Measurements from ENCODE around the gene DRAP1. TPM values are rescaled to one million over a fixed set of nuclear protein-coding genes. Genes with fewer than 3 reads are reported as not detected.
"Not testable (repeated sequence)": the region's sequence is repeated elsewhere in the genome, so short reads cannot be mapped to it uniquely, and the experiment has no call there.

The DRAP1 gene
- total and polyA plus RNA-seq, 2 donors from 2014 or later: 51.2 to 150 TPM

DNA sequence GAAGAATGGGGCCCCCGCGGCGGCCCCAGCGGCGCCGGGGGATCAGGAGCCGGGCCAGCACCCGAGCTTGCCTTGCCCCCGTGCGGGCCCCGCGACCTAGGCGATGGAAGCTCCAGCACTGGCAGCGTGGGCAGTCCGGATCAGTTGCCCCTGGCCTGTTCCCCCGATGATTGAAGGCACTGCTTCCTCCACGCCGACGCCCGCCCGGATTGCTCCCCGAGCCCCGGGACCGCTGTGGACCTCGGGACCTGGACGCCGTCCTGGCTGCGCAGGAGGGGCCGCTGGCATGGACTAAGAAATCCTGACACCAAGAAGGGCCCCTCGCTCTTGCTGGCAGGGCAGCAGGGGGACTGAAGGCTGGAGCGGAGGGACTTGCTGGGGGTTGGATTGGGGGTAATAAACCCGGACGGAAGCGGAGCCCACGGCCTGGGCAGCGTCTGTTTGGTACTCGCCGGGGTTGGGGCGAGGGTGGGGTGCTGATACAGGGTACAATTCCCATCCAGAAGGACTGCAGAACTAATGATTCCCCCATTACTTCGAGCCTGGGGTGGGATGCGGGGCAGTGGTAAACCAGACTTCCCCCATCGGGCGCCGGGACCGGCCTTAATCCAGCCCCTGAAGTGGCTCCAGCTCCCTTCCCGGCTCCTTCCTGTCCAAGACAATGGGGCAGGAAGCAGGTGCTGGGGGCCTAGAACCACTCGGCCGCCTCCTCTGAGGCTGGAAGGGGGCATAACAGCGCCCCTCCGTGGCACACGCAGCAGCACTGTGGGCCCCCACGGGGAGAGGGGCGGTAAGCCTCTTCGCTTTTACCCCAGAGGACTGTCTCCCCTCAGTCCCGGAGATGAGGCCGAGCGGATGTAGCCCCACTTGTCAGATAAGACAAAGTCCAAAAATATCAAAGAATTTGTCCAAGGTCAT lies 27.7 kb upstream of the DRAP1 start:
- H3K27ac ChIP-seq (ENCODE audit: low read depth in 2 of 2, low read length in 2 of 2): peak overlapping the region; percentile 76 to 82
- H3K27me3 ChIP-seq (ENCODE audit: control insufficient read depth, insufficient read depth, low read length): no peaks in the 10 kb centered on the region
- TF ChIP-seq, protein P1, sequence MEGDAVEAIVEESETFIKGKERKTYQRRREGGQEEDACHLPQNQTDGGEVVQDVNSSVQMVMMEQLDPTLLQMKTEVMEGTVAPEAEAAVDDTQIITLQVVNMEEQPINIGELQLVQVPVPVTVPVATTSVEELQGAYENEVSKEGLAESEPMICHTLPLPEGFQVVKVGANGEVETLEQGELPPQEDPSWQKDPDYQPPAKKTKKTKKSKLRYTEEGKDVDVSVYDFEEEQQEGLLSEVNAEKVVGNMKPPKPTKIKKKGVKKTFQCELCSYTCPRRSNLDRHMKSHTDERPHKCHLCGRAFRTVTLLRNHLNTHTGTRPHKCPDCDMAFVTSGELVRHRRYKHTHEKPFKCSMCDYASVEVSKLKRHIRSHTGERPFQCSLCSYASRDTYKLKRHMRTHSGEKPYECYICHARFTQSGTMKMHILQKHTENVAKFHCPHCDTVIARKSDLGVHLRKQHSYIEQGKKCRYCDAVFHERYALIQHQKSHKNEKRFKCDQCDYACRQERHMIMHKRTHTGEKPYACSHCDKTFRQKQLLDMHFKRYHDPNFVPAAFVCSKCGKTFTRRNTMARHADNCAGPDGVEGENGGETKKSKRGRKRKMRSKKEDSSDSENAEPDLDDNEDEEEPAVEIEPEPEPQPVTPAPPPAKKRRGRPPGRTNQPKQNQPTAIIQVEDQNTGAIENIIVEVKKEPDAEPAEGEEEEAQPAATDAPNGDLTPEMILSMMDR (IDR thresholded peaks at IDR 0.05; ENCODE audit: borderline replicate concordance, extremely low read depth, insufficient read depth): peak; percentile 16
- H3K9ac ChIP-seq (ENCODE audit: low read length in 3 of 3): peak overlapping the region in 2 of 3 donors; percentile 55 to 79
- FAIRE-seq (no peak), DNase-seq (peak in 4 of 5 donors; percentile 21 to 86 (median 66))
- intact Hi-C loops (cut with DNase I): no loop called here
- peaks cover 0 to 35% (median 8%) of the 10 kb centered on the region in 3 donors for H3K4me1 ChIP-seq (ENCODE audit: control insufficient read depth in 2 of 3, insufficient read depth in 2 of 3, low read depth in 1 of 3, low read length in 3 of 3)
- no peaks in the 10 kb centered on the region for H3K9me3 ChIP-seq (ENCODE audit: control insufficient read depth in 2 of 3, insufficient read depth in 1 of 3, low read length in 3 of 3)
- no peaks in the 10 kb centered on the region for H3K36me3 ChIP-seq (ENCODE audit: control insufficient read depth in 2 of 3, insufficient read depth in 3 of 3, low read length in 3 of 3)
- peak overlapping the region; percentile 53 to 71 (median 57) for H3K4me3 ChIP-seq (ENCODE audit: low read length in 3 of 3)

DNA sequence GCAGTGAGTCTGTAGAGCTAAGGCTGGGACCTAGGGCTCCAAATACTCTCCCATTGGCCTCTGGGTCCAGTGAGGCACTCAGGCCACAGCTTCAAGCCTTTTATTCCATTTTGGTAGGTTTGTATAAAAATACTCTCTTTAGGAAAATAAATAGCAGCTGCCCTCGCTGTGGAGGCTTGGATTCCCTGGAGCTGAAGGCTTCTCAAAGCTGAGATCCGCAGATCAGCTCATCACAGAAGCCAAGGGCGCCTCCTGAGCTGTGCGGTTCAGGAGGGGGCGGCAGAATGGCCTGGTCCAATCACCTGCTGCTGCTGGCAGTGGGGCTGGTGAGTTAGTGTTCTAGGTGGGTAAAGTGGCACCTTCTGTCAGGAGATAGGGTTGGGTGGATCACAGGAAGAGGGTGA lies 27.1 kb upstream of the DRAP1 start:
- DNase-seq: peak in 1 of 5 donors; percentile 44
- Histone ChIP-seq H3K4me1 (ENCODE audit: control insufficient read depth in 2 of 3, insufficient read depth in 2 of 3, low read depth in 1 of 3, low read length in 3 of 3) (peaks cover 0 to 35% (median 4%) of the 10 kb centered on the region in 3 donors), H3K4me3 (ENCODE audit: low read length in 3 of 3) (peak overlapping the region; percentile 16 to 71 (median 47)), H3K9ac (ENCODE audit: low read length in 3 of 3) (peak overlapping the region in 1 of 3 donors; percentile 55), H3K27ac (ENCODE audit: low read depth in 2 of 2, low read length in 2 of 2) (peak overlapping the region; percentile 32 to 76)
- H3K9me3 ChIP-seq (ENCODE audit: control insufficient read depth in 2 of 3, insufficient read depth in 1 of 3, low read length in 3 of 3); FAIRE-seq; H3K36me3 ChIP-seq (ENCODE audit: control insufficient read depth in 2 of 3, insufficient read depth in 3 of 3, low read length in 3 of 3); intact Hi-C loops (cut with DNase I); H3K27me3 ChIP-seq (ENCODE audit: control insufficient read depth, insufficient read depth, low read length): not testable (repeated sequence)

DNA sequence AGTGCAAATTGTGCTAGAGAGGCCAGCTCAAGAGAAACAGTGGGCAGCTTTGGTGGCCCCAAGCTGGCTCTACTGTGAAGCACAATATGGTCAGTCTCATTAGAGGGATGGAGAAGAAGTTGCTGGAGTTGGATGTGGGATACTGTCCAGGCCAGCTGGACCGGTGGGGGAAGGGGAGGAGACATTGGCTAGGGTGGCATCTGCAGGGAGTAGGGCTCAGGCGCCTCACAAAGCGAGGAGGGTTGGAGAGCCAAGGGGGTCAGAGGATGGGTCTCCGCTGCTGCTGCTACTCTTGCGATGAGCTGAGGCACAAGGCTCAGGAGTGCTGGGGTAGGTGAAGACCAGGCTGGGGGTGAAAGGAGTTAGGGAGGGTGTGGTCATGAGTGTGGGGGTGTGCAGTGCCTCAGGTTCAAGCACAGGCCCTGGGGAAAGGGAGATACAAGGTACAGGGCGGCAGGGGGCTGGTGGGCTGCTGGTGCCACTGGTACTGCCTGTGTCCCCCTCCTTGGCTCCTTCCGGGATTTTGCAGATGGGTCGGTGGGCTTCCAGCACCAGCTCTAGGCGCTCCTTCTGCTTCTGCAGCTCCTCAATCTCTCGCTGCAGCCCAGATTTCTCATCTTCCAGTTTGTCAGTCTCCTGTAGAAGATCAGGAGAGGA lies 26.4 kb upstream of the DRAP1 start:
- TF ChIP-seq, protein P1 (IDR thresholded peaks at IDR 0.05; ENCODE audit: borderline replicate concordance, extremely low read depth, insufficient read depth): no peak
- H3K9me3 ChIP-seq (ENCODE audit: control insufficient read depth in 2 of 3, insufficient read depth in 1 of 3, low read length in 3 of 3): no peaks in the 10 kb centered on the region
- no peak overlapping the region for H3K9ac ChIP-seq (ENCODE audit: low read length in 3 of 3)
- H3K4me3 ChIP-seq (ENCODE audit: low read length in 3 of 3): peak overlapping the region in 1 of 3 donors; percentile 71
- peak overlapping the region in 1 of 2 donors; percentile 17 for H3K27ac ChIP-seq (ENCODE audit: low read depth in 2 of 2, low read length in 2 of 2)
- peaks cover 0 to 30% (median 0%) of the 10 kb centered on the region in 3 donors for H3K4me1 ChIP-seq (ENCODE audit: control insufficient read depth in 2 of 3, insufficient read depth in 2 of 3, low read depth in 1 of 3, low read length in 3 of 3)
- H3K36me3 ChIP-seq (ENCODE audit: control insufficient read depth in 2 of 3, insufficient read depth in 3 of 3, low read length in 3 of 3): no peaks in the 10 kb centered on the region
- FAIRE-seq (no peak), DNase-seq (peak in 1 of 5 donors; percentile 50)
- intact Hi-C loops (cut with DNase I): no loop called here
- H3K27me3 ChIP-seq (ENCODE audit: control insufficient read depth, insufficient read depth, low read length): no peaks in the 10 kb centered on the region
